HEK293T (cell line): ENCODE data around the gene PLEKHA5.

Experiments used
- FOXM1 ChIP-seq: fragments of 450-650 bp; IDR thresholded peaks from 2 replicates; pipeline ENCODE4 v1.6.1; 2017; ENCODE audit warnings: mild to moderate bottlenecking, borderline replicate concordance
- NFRKB ChIP-seq: fragments of 450-650 bp; IDR thresholded peaks from 2 replicates; pipeline ENCODE4 v1.6.1; 2016; ENCODE audit warnings: mild to moderate bottlenecking, moderate library complexity
- TARDBP ChIP-seq: fragments of 450-650 bp; IDR thresholded peaks from 2 replicates; pipeline ENCODE4 v1.6.1; 2016

DNA sequence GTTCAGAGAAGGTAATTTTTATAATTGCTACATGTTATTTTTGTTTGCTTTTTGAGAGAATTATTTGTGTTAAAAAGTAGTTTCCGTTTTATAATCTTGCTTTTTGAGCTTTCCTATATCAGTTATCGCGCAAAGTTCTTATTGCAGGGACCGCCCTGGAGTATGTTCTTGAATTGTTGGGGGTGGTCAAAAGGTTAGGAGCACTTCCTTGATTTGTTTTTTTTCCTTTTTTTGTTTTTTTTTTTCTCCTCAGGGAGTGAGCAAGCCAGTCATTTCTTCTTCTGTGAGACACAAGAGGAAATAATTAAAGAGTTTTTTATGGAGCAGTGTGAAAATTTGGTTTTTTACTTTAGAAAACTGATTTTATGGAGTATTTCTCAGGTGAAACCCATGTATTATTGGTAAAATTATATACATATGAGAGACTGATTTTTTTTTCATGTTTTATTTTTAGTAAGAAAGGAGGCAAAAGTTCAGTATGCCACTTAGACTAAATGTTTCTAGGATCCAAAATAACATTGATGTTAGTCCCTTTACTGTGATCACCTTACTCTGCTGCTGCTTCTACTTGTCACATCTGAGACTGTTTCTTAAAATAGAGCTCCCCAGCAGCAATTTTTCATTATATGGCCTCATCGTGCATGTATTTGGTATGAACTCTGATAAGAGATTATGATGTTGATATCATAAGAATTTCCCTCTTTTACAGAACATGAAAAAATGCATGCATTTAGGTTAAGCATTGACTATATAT lies 26.6 kb downstream of the PLEKHA5 start:
- no peak for TF ChIP-seq NFRKB
- TF ChIP-seq TARDBP: no peak
- TF ChIP-seq FOXM1: no peak
